LNCAP (cell line): Measurements from ENCODE around the gene MVB12B.

Source experiments
- TF ChIP-seq, protein P1 (sequence below): fragments of 450-650 bp; IDR thresholded peaks from 2 replicates; pipeline ENCODE4 v1.5.1; 2017; ENCODE audit warnings: mild to moderate bottlenecking

MVB12B gene

DNA sequence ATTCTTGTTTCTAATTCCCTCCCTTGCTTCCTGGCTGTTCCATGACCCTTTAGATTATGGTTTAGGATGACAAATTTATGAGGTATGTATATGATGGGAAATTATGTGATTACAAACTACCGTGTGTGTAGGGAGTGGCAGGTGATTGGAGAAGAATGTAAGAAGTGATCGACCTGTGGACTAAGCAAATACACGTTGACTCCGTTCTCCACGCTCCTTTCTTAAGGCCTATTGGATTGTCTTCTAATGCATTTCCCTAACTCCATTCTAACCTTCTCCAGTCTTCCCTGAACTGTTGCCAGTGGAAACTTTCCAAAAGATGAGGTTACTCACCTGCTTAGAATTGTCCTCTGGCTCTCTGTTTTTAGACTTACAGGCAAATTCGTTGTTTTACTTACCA is 36.6 kb downstream of the MVB12B start:
- TF ChIP-seq, protein P1, sequence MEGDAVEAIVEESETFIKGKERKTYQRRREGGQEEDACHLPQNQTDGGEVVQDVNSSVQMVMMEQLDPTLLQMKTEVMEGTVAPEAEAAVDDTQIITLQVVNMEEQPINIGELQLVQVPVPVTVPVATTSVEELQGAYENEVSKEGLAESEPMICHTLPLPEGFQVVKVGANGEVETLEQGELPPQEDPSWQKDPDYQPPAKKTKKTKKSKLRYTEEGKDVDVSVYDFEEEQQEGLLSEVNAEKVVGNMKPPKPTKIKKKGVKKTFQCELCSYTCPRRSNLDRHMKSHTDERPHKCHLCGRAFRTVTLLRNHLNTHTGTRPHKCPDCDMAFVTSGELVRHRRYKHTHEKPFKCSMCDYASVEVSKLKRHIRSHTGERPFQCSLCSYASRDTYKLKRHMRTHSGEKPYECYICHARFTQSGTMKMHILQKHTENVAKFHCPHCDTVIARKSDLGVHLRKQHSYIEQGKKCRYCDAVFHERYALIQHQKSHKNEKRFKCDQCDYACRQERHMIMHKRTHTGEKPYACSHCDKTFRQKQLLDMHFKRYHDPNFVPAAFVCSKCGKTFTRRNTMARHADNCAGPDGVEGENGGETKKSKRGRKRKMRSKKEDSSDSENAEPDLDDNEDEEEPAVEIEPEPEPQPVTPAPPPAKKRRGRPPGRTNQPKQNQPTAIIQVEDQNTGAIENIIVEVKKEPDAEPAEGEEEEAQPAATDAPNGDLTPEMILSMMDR: no peak

DNA sequence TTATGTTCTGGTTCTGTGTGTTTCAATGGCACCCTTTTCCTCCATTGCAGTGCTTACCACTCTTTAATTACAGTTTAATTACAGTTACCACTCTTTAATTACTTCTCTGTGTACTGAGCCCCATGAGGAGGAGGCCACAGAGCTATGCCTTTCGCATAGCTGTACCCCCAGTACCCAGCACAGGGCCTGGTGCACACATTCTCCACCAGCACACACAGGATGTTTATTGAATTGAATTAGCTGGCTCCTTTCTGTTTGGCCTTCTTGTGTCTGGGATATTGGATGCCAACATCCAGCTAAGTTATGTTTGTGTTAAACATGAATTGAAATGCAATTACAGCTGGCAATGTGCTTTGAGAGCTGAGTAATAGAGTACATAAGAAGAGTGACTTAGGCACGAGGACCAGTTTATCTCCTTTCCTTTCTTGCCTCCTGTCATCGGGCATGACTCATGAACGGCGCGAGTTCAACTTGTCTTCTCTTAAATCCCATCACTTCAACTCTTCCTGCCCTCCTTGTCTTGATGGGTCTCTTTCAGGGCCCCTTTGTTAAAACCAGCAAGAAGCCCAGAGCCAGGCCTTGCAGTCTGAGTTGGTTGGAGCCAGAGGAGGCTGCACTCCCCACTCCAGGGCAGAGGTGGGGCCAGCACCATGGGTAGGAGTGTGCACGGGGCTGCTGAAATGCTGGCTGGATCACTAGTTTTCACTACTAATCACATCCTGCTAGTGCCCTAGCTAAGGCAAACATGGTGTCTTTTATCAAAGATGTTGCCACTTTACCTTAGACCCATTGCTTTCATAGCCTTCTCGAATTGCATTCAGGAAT is 37.4 kb downstream of the MVB12B start:
- TF ChIP-seq, protein P1: no peak

DNA sequence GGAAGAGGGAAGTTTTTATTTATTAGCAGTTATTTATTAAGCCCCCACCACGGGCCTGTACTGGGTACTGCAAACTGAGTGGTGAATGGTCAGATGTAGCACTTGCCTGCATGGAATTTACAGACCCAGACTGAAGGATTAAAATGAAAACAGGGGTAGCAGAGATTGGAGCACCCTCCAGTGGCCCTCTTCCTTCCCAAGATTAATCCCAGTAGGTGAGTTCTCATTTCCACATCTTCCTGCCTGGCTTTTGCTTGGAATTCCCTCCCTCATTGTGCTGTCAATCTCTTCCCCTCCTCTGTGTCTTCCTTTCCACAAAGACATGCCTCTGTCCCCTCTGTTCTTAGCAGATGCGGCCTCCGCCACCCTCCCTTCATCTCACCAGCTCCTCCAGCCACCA is 39.2 kb downstream of the MVB12B start:
- TF ChIP-seq, protein P1: no peak

DNA sequence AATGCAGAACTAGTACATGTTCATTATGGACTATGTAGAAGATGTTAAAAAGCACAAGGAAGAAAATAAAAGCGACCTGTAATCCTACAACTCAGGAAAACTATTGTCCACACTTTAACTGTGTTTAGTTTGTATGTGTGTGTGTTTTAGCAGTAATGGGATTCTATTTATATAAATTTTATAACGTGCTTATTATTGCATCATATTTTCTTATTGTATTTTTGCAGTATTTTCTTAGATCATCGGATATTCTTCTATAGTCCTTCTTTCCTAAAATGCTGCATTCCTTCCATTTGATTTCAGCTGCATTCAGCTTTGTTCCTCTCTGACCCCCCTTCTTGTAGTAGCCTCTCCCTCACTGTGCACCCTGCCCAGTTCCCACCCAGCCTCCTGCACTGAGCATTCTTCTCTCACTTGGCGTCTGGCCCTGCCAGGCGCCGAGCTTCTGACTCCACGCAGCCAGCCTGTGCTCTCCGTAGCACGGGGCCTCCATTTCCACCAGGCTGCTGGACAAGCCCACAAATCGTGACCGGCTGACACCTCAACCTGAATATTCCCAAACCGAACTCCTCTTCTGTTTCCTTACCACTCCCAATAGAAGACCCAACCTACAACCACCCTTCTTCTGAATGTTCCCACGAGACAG is 39.9 kb downstream of the MVB12B start:
- TF ChIP-seq, protein P1: no peak

DNA sequence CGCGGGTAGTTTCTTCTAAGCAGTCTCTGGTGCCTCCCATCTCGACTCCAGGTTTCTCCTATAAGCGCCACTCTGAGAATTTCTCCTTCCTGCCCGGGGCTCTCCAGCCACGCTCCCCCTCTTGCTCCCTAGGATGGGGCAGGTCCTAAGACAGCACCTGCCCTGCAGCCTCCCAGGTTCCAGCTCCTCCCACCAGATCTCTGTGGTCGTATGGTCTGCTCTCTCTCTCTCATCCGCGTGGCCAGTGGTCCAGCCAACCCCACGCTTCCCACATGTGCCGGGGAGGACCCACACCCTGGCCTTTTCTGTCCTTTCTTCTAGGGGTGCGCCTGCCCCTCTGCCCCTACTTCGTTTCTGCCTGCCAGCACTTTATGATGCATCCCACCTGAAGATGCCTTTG is 40.5 kb downstream of the MVB12B start:
- TF ChIP-seq, protein P1: no peak

DNA sequence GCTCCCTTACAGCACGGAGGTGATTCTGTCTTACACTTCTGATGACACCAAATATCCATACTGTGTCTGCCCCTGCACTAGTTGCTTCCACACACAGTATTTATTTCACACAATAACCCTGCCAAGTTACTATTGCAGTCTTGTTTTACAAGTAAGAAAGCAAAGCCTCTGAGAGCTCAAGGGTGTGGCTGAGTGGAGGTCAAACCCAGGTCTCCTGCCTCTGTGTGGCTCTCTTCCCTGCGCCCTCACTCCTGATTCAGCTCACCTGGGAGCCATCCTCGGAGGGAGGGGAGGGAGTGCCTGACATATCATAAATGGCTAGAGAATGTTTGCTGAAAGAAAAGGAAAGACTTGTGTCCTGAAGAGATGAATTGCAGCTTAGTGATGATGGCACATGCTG is 41.0 kb downstream of the MVB12B start:
- TF ChIP-seq, protein P1: no peak

DNA sequence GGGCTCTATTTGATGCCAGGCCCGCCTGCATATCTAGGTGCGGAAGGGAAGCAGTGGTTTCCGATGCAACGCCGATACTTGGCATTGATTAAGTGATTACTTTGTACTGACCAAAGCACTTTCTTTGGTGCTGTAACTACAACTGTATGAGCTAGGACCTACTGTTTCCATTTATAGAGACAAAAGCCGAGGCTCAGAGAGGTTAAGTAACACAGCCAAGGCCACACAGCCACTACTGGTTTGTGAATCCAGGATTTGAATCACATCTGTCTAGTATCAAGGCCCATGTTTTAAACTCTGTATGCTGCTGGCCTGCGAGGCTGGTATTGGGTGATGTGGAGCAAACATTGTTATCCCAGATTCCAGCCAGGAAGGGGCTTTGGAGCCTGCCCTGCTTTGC is 41.4 kb downstream of the MVB12B start:
- TF ChIP-seq, protein P1: no peak
